HepG2 (cell line): Measurements from ENCODE around the gene PCAT6.

Source experiments
- CTCF ChIP-seq: sonication (generic); formaldehyde crosslinking; IDR thresholded peaks from 2 replicates; pipeline ENCODE4 v1.5.0; 2020; ENCODE audit warnings: mild to moderate bottlenecking, missing genetic modification reagents, moderate library complexity
- FOXP4 ChIP-seq: sonication (generic); formaldehyde crosslinking; IDR thresholded peaks from 2 replicates; pipeline ENCODE4 v1.4.0; 2020; ENCODE audit warnings: missing genetic modification reagents
- FUBP1 ChIP-seq: sonication (generic); formaldehyde crosslinking; IDR thresholded peaks from 2 replicates; pipeline ENCODE4 v1.5.1; 2020; ENCODE audit warnings: missing genetic modification reagents, mild to moderate bottlenecking, borderline replicate concordance
- MAZ ChIP-seq, 2 experiments: sonication (generic) in 1 of 2; formaldehyde crosslinking in 1 of 2; IDR thresholded peaks; 2 replicates each; pipeline versions ENCODE4 v1.5.0 to v1.6.1; 2012 to 2020; ENCODE audit warnings: low read depth in 2 of 2, mild to moderate bottlenecking in 2 of 2, borderline replicate concordance in 1 of 2, improper control_type of control experiment in 1 of 2, low read length in 1 of 2, missing genetic modification reagents in 1 of 2, moderate library complexity in 1 of 2
- NFATC3 ChIP-seq: sonication (generic); formaldehyde crosslinking; IDR thresholded peaks from 2 replicates; pipeline ENCODE4 v1.5.1; 2020; ENCODE audit warnings: mild to moderate bottlenecking, missing genetic modification reagents
- PAX8 ChIP-seq: sonication (generic); formaldehyde crosslinking; IDR thresholded peaks from 2 replicates; pipeline ENCODE4 v1.8.0; 2022; ENCODE audit warnings: mild to moderate bottlenecking, missing genetic modification reagents, borderline replicate concordance
- RFX5 ChIP-seq: IDR thresholded peaks from 2 replicates; pipeline ENCODE4 v1.6.1; 2011; ENCODE audit warnings: low read depth, low read length, improper control_type of control experiment
- TARDBP ChIP-seq: sonication (generic); formaldehyde crosslinking; IDR thresholded peaks from 2 replicates; pipeline ENCODE4 v1.8.0; 2022; ENCODE audit warnings: mild to moderate bottlenecking, missing genetic modification reagents

DNA sequence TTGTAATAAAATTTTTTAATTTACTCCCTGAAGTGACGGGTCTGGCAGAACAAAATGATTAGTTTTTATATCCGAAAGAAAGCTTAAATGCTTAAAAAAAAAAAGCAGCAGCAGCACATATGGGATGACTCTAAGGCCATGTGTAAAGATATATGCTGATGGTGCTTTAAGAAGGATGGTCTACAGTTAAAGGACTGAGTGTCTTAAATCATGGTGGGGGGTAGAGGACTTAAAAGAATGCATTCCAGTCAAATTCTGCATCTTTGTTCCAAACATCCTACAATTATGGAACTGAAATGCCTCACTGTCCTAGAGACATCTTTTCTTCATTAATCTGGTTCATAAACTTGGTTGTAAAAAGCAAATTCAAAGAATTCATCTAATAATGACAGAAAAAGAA lies 9.6 kb upstream of the PCAT6 start:
- TF ChIP-seq FUBP1 (CRISPR knock-in tag) = no peak
- no peak for TF ChIP-seq RFX5
- no peak for TF ChIP-seq CTCF (CRISPR knock-in tag)
- TF ChIP-seq FOXP4 (CRISPR knock-in tag) = no peak
- no peak for TF ChIP-seq PAX8 (CRISPR knock-in tag)
- TF ChIP-seq TARDBP (CRISPR knock-in tag) = no peak
- TF ChIP-seq MAZ (IDR thresholded peaks at IDR 0.05; ENCODE audit: borderline replicate concordance, low read depth, low read length) = no peak
- no peak for TF ChIP-seq MAZ (CRISPR knock-in tag; IDR thresholded peaks at IDR 0.05; ENCODE audit: low read depth)
- no peak for TF ChIP-seq NFATC3 (CRISPR knock-in tag)
